Endothelial cell of umbilical vein (primary cell): ENCODE results near the gene COPS6. TPM values are rescaled to one million over a fixed set of nuclear protein-coding genes. Genes with fewer than 3 reads are reported as not detected.
"Not testable (repeated sequence)": the region's sequence is repeated elsewhere in the genome, so short reads cannot be mapped to it uniquely, and the experiment has no call there.

Source experiments
- BruUV-seq: library from RNA; stranded (reverse); fragments of 400-500 nt; replicated peaks from 2 replicates; lab custom pipeline; 2021; lab: Mats Ljungman, UMichigan
- CTCF ChIA-PET: fragments of 300-600, 350-600 bp; sonication (Branson Sonifier 250); formaldehyde crosslinking; loops from one replicate; lab custom pipeline; 2021; ENCODE audit warnings: antibody characterized with exemption, inconsistent platforms; lab: Charles Lee
- POLR2A ChIA-PET: fragments of 300-600, 350-600 bp; sonication (Branson Sonifier 250); formaldehyde crosslinking; loops from one replicate; lab custom pipeline; 2021; ENCODE audit warnings: antibody characterized with exemption, inconsistent platforms; lab: Charles Lee
- DNase-seq: peaks from one replicate; pipeline ENCODE4 v3.0.0-alpha.2; 2011; ENCODE audit warnings: low read depth, low spot score
- FAIRE-seq: peaks from 2 replicates; lab custom pipeline; 2011; peaks lifted over from hg19 to GRCh38; lab: Jason Lieb, UNC
- H2AFZ ChIP-seq: 2 replicates; pipeline ENCODE4 v1.6.0; 2012; ENCODE audit warnings: low read depth, low read length, control low read depth, inconsistent platforms
- H3K27ac ChIP-seq: 2 replicates; pipeline ENCODE4 v1.5.1; 2011; ENCODE audit warnings: low read depth, mild to moderate bottlenecking, control low read depth, low read length, moderate library complexity; ENCODE audit not compliant: insufficient read depth
- H3K27me3 ChIP-seq, 2 experiments: 2 replicates each; pipeline versions ENCODE4 v1.6.0 to v1.6.1; 2011; ENCODE audit warnings: low read length in 2 of 2, mixed read lengths in 1 of 2; ENCODE audit not compliant: control insufficient read depth in 2 of 2, insufficient read depth in 2 of 2
- H3K36me3 ChIP-seq, 2 experiments: 2 replicates in 1 of 2; 3 replicates in 1 of 2; pipeline ENCODE4 v1.5.1; 2011; ENCODE audit warnings: low read length in 2 of 2, mild to moderate bottlenecking in 1 of 2, moderate library complexity in 1 of 2; ENCODE audit not compliant: control insufficient read depth in 2 of 2, insufficient read depth in 2 of 2; ENCODE audit errors: extremely low read depth in 1 of 2
- H3K4me1 ChIP-seq: 3 replicates; pipeline ENCODE4 v1.5.1; 2011; ENCODE audit warnings: mild to moderate bottlenecking, low read length; ENCODE audit not compliant: control insufficient read depth, insufficient read depth; ENCODE audit errors: extremely low read depth
- H3K4me2 ChIP-seq: 2 replicates; pipeline ENCODE4 v1.6.1; 2011; ENCODE audit warnings: low read length, control low read depth, mixed read lengths; ENCODE audit not compliant: insufficient read depth
- H3K4me3 ChIP-seq, 3 experiments: fragments of 200-600 bp in 1 of 3; sonication (generic), shearing (Covaris generic) in 1 of 3; replicated peaks in 1 of 3; 2 replicates each; pipeline ENCODE4 v1.5.1; 2011 to 2016; ENCODE audit warnings: control low read depth in 3 of 3, low read length in 3 of 3, mild to moderate bottlenecking in 2 of 3, inconsistent platforms in 1 of 3, low read depth in 1 of 3, moderate library complexity in 1 of 3; ENCODE audit not compliant: insufficient read depth in 1 of 3
- H3K79me2 ChIP-seq: 2 replicates; pipeline ENCODE4 v1.6.0; 2012; ENCODE audit warnings: low read length, inconsistent platforms; ENCODE audit not compliant: control insufficient read depth, insufficient read depth
- H3K9ac ChIP-seq: replicated peaks from 2 replicates; pipeline ENCODE3; 2011; ENCODE audit warnings: low read length, control low read depth; ENCODE audit not compliant: insufficient read depth; ENCODE audit errors: extremely low read depth
- H3K9me1 ChIP-seq: replicated peaks from 3 replicates; pipeline ENCODE4 v1.6.0; 2011; ENCODE audit warnings: mild to moderate bottlenecking, low read length; ENCODE audit not compliant: control insufficient read depth, insufficient read depth; ENCODE audit errors: extremely low read depth
- H3K9me3 ChIP-seq: replicated peaks from 2 replicates; pipeline ENCODE4 v1.5.1; 2012; ENCODE audit warnings: low read length, inconsistent platforms; ENCODE audit not compliant: control insufficient read depth, insufficient read depth
- H4K20me1 ChIP-seq: replicated peaks from 2 replicates; pipeline ENCODE3; 2011; ENCODE audit warnings: mild to moderate bottlenecking, low read length; ENCODE audit not compliant: control insufficient read depth, insufficient read depth; ENCODE audit errors: extremely low read depth
- CTCF ChIP-seq, 2 donors: IDR thresholded peaks; 1 replicate in 1 of 2; 2 replicates in 1 of 2; pipeline ENCODE4 v1.5.1; 2011; ENCODE audit warnings: low read length in 2 of 2, mild to moderate bottlenecking in 2 of 2, moderate library complexity in 2 of 2, control low read depth in 1 of 2, inconsistent platforms in 1 of 2, low read depth in 1 of 2; ENCODE audit not compliant: insufficient read depth in 1 of 2; ENCODE audit errors: extremely low read depth in 1 of 2
- POLR2A ChIP-seq: IDR thresholded peaks from 2 replicates; pipeline ENCODE4 v1.6.1; 2012; ENCODE audit warnings: low read depth, mild to moderate bottlenecking, control low read depth, low read length
- POLR2AphosphoS5 ChIP-seq: IDR thresholded peaks from 2 replicates; pipeline ENCODE4 v1.6.1; 2012; ENCODE audit warnings: low read depth, mild to moderate bottlenecking, control low read depth, low read length, moderate library complexity; ENCODE audit not compliant: insufficient read depth
- dilution Hi-C: fragments of 300-500 bp; cut with MboI; formaldehyde crosslinking; loops from one replicate; pipeline ENCODE4 v1.15.0; 2019; ENCODE audit warnings: low sequenced_read_pairs; ENCODE audit not compliant: extremely low pct_ligation_motif_present
- intact Hi-C: fragments of 100-400 bp; cut with micrococcal nuclease; formaldehyde crosslinking; loops from one replicate; pipeline ENCODE4 v1.10.0; 2022
- polyA plus RNA-seq, 4 experiments: library from polyadenylated mRNA; depleted of rRNA in 3 of 4; stranded (reverse) in 3 of 4; unstranded in 1 of 4; fragments of >200 nt; gene quantifications; 2 replicates each; pipeline versions ENCODE4 v1.2.1 to v1.2.3, GENCODE V29; 2011 to 2012; ENCODE audit warnings: missing spikeins in 1 of 4
- total RNA-seq: library from RNA; stranded (reverse); gene quantifications from 2 replicates; pipeline ENCODE4 v1.2.3, GENCODE V29; 2021

COPS6 gene
- total and polyA plus RNA-seq, 2 donors (not counting 3 experiments of a cell fraction or from before 2014, with no cell fraction given): 188 to 251 TPM

GRCh38 chr7:100127866-100128636 is 39.3 kb downstream of the COPS6 start:
- Histone ChIP-seq H3K9me3 (no peaks in the 10 kb centered on the region), H3K4me1 (peaks cover 11% of the 10 kb centered on the region), H3K4me3 (peak overlapping the region; percentile 86 to 96 (median 93)), H4K20me1 (no peaks in the 10 kb centered on the region), H3K4me2 (peak overlapping the region; percentile 72), H3K9ac (peak overlapping the region; percentile 99), H2AFZ (peak overlapping the region; percentile 77), H3K27me3 (no peaks in the 10 kb centered on the region), H3K79me2 (no peaks in the 10 kb centered on the region), H3K36me3 (peaks cover 0 to 2% of the 10 kb centered on the region in 2 experiments), H3K9me1 (no peaks in the 10 kb centered on the region), H3K27ac (no peak overlapping the region)
- no peak for DNase-seq
- no peak for FAIRE-seq
- intact Hi-C loops: loop anchor here (2.0 to 5.0 kb wide), 2 partner anchors 41 to 136 kb away; no protein-coding TSS in a partner anchor
- TF ChIP-seq CTCF (IDR thresholded peaks at IDR 0.05; ENCODE audit: extremely low read depth in 1 of 2, insufficient read depth in 1 of 2, low read depth in 1 of 2, low read length in 2 of 2) (peak in 1 of 2 donors; percentile 1), POLR2A (no peak)
- dilution Hi-C loops: no loop called here
- BruUV-seq: no TSS peak
- ChIA-PET POLR2A (interaction anchor here (0.9 to 1.0 kb wide), 2 partner anchors 27 to 113 kb away, joined by 3 to 4 read pairs; partner anchors contain the start of genes AP4M1, MCM7 and ZKSCAN1), CTCF (interaction anchor here (0.9 to 2.8 kb wide), 7 partner anchors 14 to 280 kb away, joined by 3 to 13 read pairs (median 4); partner anchors contain the start of genes AP4M1 and MCM7)

GRCh38 chr7:100128637-100128963 is 39.8 kb downstream of the COPS6 start:
- no peaks in the 10 kb centered on the region for H3K9me3 ChIP-seq
- H3K9ac ChIP-seq: no peak overlapping the region
- POLR2A ChIA-PET: interaction anchor here (0.9 to 1.0 kb wide), 2 partner anchors 28 to 113 kb away, joined by 3 to 4 read pairs; partner anchors contain the start of genes AP4M1, MCM7 and ZKSCAN1
- BruUV-seq: no TSS peak
- no peaks in the 10 kb centered on the region for H3K27me3 ChIP-seq
- H3K9me1 ChIP-seq: no peaks in the 10 kb centered on the region
- peaks cover 0 to 2% of the 10 kb centered on the region in 2 experiments for H3K36me3 ChIP-seq
- no peak for TF ChIP-seq POLR2AphosphoS5
- DNase-seq (no peak), FAIRE-seq (peak; percentile 46)
- no peaks in the 10 kb centered on the region for H4K20me1 ChIP-seq
- dilution Hi-C loops (no loop called here), intact Hi-C loops (loop anchor here (5.0 kb wide), 1 partner anchor 136 kb away; no protein-coding TSS in a partner anchor)
- no peak overlapping the region for H3K4me2 ChIP-seq
- no peak overlapping the region for H3K27ac ChIP-seq
- H3K4me3 ChIP-seq: no peak overlapping the region
- no peak overlapping the region for H2AFZ ChIP-seq
- CTCF ChIA-PET: interaction anchor here (0.9 to 2.8 kb wide), 7 partner anchors 13 to 279 kb away, joined by 3 to 13 read pairs (median 4); partner anchors contain the start of genes AP4M1 and MCM7
- peaks cover 11% of the 10 kb centered on the region for H3K4me1 ChIP-seq
- H3K79me2 ChIP-seq: no peaks in the 10 kb centered on the region

GRCh38 chr7:100130220-100130607 is 41.4 kb downstream of the COPS6 start:
- H4K20me1 ChIP-seq, dilution Hi-C loops, FAIRE-seq, H3K36me3 ChIP-seq, DNase-seq, H2AFZ ChIP-seq, BruUV-seq, H3K27ac ChIP-seq, H3K9me1 ChIP-seq, POLR2A ChIA-PET, H3K4me3 ChIP-seq, H3K79me2 ChIP-seq, H3K27me3 ChIP-seq, intact Hi-C loops, H3K4me2 ChIP-seq, H3K9me3 ChIP-seq, H3K9ac ChIP-seq: not testable (repeated sequence)
- H3K4me1 ChIP-seq: peaks cover 11% of the 10 kb centered on the region
- CTCF ChIA-PET: interaction anchor here (0.7 to 2.8 kb wide), 18 partner anchors 8 to 151 kb away, joined by 3 to 14 read pairs (median 5); partner anchors contain the start of genes AP4M1, GAL3ST4 and MCM7
